Dermis microvascular lymphatic vessel endothelial cell (primary cell): ENCODE measurements around the gene TFR2. TPM values are rescaled to one million over a fixed set of nuclear protein-coding genes. Genes with fewer than 3 reads are reported as not detected.
"Not testable (repeated sequence)": the region's sequence is repeated elsewhere in the genome, so short reads cannot be mapped to it uniquely, and the experiment has no call there.

Experiments used
- DNase-seq, 2 donors: peaks; one replicate each; pipeline versions ENCODE4 v3.0.0 to v3.0.0-alpha.2; 2010; ENCODE audit warnings: low read depth in 2 of 2
- total RNA-seq: library from RNA; depleted of rRNA; stranded (reverse); fragments of >200 nt; gene quantifications from 2 replicates; pipeline ENCODE4 v1.2.1, GENCODE V29; 2014

TFR2 gene
- total RNA-seq, 1 donor from 2014 or later = 0.26 TPM

- no peak for DNase-seq
Measured at GRCh38 chr7:100678291-100678984, 37.1 kb upstream of the TFR2 start.

- no peak for DNase-seq
Measured at GRCh38 chr7:100677308-100678267, 36.2 kb upstream of the TFR2 start.

DNA sequence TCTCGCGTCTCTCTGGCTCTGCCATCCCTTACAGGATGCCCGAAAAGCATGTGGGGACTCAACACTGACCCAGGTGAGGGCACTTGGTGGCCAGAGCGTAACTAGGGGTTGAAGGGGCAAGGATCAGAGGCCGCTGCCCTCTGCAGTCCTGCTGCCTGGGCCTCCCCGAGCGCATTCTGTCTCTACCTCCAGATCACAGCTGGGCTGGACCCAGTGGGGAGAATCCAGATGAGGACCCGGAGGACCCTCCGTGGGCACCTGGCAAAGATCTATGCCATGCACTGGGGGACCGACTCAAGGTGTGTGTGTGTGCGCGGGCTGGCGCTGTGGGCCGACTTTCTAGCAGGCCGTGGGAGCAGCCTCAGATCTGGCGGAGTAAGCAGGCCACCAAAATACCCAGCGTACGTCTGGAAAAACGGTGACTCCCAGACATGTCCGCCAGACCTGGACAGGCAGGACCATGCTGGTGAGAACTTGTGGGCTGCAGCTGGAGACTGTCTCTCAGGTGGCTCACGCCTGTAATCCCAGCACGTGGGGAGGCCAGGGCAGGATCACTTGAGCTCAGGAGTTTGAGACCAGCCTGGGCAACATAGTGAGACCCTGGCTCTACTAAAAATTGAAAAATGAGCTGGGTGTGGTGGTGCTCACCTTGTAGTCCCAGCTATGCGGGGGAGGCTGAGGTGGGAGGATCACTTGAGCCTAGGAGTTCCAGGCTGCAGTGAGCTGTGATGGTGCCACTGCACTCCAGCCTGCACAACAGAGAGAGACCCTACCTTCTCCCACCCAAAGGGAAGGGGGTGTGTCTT lies 35.4 kb upstream of the TFR2 start:
- DNase-seq = no peak

- DNase-seq = peak in 1 of 2 donors; percentile 62
Measured at GRCh38 chr7:100675581-100676350, 34.4 kb upstream of the TFR2 start.

DNA sequence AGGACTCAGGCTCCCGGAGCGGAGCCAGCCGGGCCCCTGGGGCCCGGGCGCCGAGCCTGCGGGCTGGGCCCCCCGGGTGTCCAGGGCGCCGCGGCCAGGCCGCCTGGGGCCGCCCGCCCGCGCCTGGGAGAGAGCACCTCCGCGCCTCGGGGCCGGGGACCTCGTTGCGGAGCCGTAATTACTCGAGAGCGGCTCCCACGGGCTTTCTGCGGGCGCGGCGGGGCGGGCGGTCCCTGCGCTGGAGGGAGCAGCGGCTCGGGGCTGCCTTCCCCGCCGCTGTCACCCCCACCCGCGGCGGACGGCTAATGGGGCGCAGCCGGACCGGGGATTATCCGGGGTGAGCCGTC lies 33.7 kb upstream of the TFR2 start:
- no peak for DNase-seq

DNA sequence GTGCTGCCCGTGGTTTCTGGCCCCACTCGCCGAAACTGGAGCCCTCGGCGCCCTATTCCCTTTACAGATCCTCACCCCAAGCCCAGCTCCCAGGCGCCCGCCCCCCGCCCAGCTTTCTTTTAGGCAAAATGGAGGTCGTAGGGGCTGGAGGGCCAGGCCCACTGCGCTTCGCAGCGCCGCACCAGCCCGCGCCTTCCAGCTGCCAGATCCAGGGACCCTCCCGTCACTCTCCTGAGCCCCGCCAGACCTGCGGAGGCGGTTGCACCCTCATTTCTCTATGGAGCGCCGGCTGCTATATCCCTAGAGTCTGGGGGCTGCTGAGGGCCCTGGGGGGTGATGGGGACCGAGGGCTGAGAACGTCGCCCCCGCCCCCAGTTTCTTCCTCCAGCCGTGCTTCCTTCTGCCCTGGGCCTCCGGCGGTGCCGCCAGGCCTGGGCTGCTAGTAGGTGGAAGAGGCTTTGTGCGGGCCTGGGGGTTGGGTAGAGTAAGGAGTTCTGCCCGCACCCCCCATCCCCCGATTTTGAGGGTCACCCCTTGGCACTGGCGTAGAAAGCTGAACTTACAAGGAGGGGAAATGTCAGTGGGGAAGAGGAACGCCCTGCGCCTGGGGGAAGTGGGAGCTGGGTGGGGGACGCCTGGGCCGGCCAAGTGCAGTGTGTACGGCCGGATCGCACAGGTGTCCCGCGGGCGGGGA lies 33.2 kb upstream of the TFR2 start:
- DNase-seq = peak in 1 of 2 donors; percentile 32

- no peak for DNase-seq
Measured at GRCh38 chr7:100673942-100674410, 32.6 kb upstream of the TFR2 start.

DNA sequence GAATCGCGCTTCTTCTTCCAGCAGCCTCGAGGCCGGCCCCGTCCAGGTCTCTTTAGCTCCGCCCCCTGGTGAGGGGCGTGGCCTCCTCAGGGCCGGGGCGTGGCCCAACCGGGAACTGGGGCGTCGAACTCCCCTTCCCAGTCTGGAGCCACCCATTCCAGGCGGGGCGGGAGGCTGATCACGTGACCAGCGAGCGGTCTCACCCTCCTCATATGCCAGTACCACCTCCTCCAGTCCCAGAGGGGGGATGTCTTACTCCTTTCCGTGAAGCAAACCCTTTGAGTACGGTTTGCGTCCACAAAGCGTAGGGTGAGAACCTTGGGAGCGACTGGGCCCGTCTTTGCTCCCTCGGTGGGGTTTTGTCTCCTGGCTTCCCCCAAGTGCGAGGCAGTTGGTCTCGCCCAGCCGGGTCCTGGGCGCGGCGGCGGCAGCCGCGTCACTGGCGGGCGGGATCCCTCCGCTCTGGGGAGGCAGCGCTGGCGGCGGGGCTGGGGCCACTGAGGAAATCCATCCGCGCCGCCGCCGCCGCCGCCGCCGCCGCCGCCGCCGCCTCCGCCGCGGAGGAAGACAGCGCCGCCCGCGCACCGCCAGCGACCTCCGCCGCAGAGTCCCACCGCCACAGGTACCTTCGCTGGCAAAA lies 32.1 kb upstream of the TFR2 start, which contains the start of gene GNB2:
Gene GNB2, plus strand, starts transcription at position 439 of the 640 bp plus-strand sequence. CDS start 2,526 bp downstream, outside the sequence.
- DNase-seq = peak; percentile 97 to 99

DNA sequence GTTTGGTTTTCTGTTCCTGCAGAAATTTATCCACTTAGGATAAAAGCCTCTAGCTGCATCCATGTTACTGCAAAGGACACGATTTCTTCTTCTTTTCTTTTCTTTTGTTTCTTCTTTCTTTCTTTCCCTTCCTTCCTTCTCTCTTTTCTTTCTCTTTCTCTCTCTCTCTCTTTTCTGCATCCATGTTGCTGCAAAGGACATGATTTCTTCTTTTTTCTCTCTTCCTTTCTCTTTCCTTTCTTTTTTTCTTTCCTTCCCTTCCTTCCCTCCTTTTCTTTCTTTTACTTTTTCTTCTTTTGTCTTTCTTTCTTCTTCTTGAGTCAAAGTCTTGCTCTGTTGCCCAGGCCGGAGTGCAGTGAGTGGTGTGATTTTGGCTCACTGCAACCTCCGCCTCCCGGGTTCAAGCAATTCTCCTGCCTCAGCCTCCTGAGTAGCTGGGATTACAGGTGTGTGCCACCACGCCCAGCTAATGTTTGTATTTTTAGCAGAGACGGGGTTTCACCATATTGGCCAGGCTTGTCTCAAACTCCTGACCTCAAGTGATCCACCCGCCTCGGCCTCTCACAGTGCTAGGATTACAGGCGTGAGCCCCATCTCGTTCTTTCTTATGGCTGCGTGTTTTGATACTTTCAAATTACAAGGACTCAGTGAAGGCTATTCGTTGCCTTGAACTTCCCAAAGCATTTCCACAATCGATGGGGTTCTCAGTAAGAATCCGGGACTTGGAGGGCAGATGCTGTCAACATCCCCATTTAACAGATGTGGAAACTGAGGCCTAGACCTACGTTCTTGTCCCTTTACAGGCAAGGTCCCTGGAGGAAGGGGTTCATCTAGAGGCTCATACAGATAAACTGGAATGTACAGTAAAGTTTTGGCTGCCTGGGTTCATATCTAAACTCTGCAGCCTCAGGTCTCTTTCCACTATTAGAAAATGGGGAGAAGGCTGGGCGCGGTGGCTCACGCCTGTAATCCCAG lies 30.3 kb upstream of the TFR2 start:
- DNase-seq = no peak

DNA sequence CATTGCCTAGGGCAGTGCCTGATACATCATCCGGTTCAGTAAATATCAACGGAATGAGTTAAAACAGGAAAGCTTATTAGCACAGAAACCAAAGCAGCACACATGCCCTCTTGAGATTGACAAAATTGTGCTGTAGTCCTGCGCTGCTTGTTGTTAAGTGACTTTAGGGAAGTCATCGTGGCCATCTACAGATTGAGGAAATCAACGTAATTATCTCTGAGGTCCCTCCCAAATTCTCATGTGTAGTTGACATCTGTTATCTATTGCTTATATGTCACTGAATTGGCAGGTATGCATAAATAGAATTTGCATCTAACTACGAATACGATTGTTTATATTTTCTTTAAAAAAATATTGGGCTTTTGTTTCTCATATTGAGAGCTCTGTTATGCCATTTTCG lies 28.7 kb upstream of the TFR2 start:
- DNase-seq = no peak

DNA sequence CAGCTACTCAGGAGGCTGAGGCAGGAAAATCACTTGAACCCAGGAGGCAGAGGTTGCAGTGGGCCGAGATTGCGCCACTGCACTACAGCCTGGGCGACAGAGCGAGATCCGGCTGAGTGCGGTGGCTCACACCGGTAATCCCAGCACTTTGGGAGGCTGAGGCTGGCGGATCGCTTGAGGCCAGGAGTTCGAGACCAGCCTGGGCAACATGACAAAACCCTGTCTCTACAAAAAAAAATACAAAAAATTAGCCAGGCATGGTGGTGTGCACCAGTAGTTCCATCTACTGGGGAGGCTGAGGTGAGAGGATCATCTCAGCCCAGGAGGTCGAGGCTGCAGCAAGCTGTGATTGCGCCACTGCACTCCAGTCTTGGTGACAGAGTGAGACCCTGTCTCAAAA lies 27.8 kb upstream of the TFR2 start:
- not testable (repeated sequence) for DNase-seq

- DNase-seq = no peak
Measured at GRCh38 chr7:100668069-100668449, 26.7 kb upstream of the TFR2 start.

DNA sequence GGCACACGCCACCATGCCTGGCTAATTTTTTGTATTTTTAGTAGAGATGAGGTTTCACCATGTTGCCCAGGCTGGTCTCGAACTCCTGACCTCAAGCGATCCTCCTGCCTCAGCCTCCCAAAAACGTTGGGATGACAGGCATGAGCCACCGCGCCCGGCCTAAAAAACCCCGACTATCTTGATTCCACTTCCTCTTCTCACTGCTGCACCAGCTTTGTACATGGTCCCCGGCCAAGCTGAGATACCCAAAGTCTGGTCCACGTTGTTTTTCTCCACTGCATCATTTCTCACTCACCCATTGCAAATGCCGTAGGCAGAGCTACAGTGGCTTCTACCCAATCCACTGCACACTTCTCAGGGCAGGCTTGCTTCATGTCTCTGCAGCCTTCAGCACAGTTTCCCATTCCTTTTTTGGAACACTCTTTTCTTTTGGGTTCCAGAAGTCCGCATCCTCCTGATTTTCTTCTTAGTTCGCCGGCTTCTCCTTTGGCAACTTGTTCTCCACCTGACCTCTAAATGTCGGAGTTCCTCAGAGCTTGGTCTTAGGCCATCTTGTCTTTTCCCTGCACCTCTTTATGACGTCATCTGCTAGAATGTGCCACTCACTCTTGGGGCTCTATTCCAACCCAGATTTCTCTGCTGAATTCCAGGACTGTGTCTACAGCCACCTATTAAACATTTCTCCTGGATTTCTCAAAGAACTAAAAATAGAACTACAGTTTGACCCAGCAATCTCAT lies 26.1 kb upstream of the TFR2 start:
- DNase-seq = no peak

GRCh38 chr7:100665168-100665726 lies 23.9 kb upstream of the TFR2 start:
- no peak for DNase-seq

DNA sequence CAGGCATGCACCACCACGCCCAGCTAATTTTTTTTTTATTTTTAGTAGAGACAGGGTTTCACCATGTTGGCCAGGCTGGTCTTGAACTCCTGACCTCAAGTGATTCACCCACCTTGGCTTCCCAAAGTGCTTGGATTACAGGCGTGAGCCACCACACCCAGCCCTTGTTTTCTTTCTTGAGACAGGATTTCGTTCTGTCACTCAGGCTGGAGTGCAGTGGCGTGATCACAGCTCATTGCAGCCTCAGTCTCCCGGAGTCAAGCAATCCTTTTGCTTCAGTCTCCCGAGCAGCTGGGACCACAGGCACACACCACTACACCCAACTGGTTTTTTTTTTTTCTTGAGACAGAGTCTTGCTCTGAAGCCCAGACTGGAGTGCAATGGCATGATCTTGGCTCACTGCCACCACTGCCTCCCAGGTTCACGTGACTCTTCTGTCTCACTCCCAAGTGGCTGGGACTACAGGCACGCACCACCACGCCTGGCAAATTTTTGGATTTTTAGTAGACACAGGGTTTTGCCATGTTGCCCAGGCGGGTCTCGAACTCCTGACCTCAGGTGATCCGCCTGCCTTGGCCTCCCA lies 20.9 kb upstream of the TFR2 start:
- not testable (repeated sequence) for DNase-seq

- peak in 1 of 2 donors; percentile 69 for DNase-seq
Measured at GRCh38 chr7:100655908-100656674, 14.7 kb upstream of the TFR2 start, which contains the start of gene ACTL6B. Gene ACTL6B, minus strand, starts transcription at chr7:100656448. Its CDS starts 94 bp downstream, at chr7:100656354.
